SK-N-SH treated with all-trans-retinoic acid at 6 μM for 48 hours (cell line): ENCODE results near the gene DDAH1.

Source experiments
- ARNTL ChIP-seq: fragments of 450-650 bp; formaldehyde crosslinking; IDR thresholded peaks from 2 replicates; pipeline ENCODE4 v1.5.0; 2020; ENCODE audit warnings: low read depth, mild to moderate bottlenecking, moderate library complexity, borderline replicate concordance
- CREB5 ChIP-seq: fragments of 250-450 bp; sonication (Bioruptor Pico); IDR thresholded peaks from 2 replicates; pipeline ENCODE4 v1.5.1; 2020; ENCODE audit warnings: low read depth, mild to moderate bottlenecking, moderate library complexity
- PATZ1 ChIP-seq: fragments of 250-450 bp; sonication (Bioruptor Pico); IDR thresholded peaks from 2 replicates; pipeline ENCODE4 v1.8.0; 2020; ENCODE audit warnings: mild to moderate bottlenecking, moderate library complexity, borderline replicate concordance
- POU6F1 ChIP-seq: fragments of 250-450 bp; sonication (Bioruptor Pico); IDR thresholded peaks from 2 replicates; pipeline ENCODE4 v1.8.0; 2021; ENCODE audit warnings: low read depth, mild to moderate bottlenecking, moderate library complexity, borderline replicate concordance
- PPARA ChIP-seq: fragments of 250-450 bp; sonication (Bioruptor Pico); IDR thresholded peaks from 2 replicates; pipeline ENCODE4 v1.5.0; 2020; ENCODE audit warnings: mild to moderate bottlenecking, borderline replicate concordance
- RARB ChIP-seq: fragments of 250-450 bp; sonication (Bioruptor Pico); IDR thresholded peaks from 2 replicates; pipeline ENCODE4 v1.8.0; 2021; ENCODE audit warnings: mild to moderate bottlenecking, moderate library complexity
- ZC3H10 ChIP-seq: fragments of 250-450 bp; sonication (Bioruptor Pico); IDR thresholded peaks from 2 replicates; pipeline ENCODE4 v1.5.1; 2021; ENCODE audit warnings: mild to moderate bottlenecking, moderate library complexity
- ZFP3 ChIP-seq: fragments of 250-450 bp; sonication (Bioruptor Pico); IDR thresholded peaks from 2 replicates; pipeline ENCODE4 v1.5.0; 2020; ENCODE audit warnings: mild to moderate bottlenecking, moderate library complexity
- ZFP30 ChIP-seq: fragments of 450-650 bp; formaldehyde crosslinking; IDR thresholded peaks from 2 replicates; pipeline ENCODE4 v1.5.0; 2022; ENCODE audit warnings: mild to moderate bottlenecking, moderate library complexity
- ZNF565 ChIP-seq: fragments of 450-650 bp; formaldehyde crosslinking; conservative IDR thresholded peaks from 2 replicates; pipeline ENCODE4 v1.5.0; 2020; ENCODE audit warnings: low read depth, mild to moderate bottlenecking, moderate library complexity

- TF ChIP-seq ZFP3 (CRISPR knock-in tag) (no peak), PATZ1 (CRISPR knock-in tag) (no peak), ZC3H10 (CRISPR knock-in tag) (no peak), ZNF565 (CRISPR knock-in tag) (no peak), ARNTL (CRISPR knock-in tag) (no peak), CREB5 (CRISPR knock-in tag) (no peak), PPARA (no peak), ZFP30 (CRISPR knock-in tag) (no peak), RARB (no peak), POU6F1 (no peak)
Observed at GRCh38 chr1:85376356-85376755, 88.6 kb downstream of the DDAH1 start.
